ES-I3 (cell line): ENCODE data around the gene TTC34.
"Not testable (repeated sequence)": the region's sequence is repeated elsewhere in the genome, so short reads cannot be mapped to it uniquely, and the experiment has no call there.

Source experiments
- H3K36me3 ChIP-seq: 2 replicates; pipeline ENCODE4 v1.6.1; 2013; ENCODE audit warnings: mild to moderate bottlenecking, low read length, control low read depth, moderate library complexity; ENCODE audit not compliant: insufficient read depth
- H3K4me1 ChIP-seq: 2 replicates; pipeline ENCODE4 v1.6.1; 2013; ENCODE audit warnings: mild to moderate bottlenecking, control low read depth, low read length; ENCODE audit not compliant: insufficient read depth
- H3K9ac ChIP-seq: 2 replicates; pipeline ENCODE4 v1.6.1; 2013; ENCODE audit warnings: low read depth, mild to moderate bottlenecking, low read length, moderate library complexity
- H3K9me3 ChIP-seq: 2 replicates; pipeline ENCODE4 v1.6.1; 2013; ENCODE audit warnings: mild to moderate bottlenecking, low read length, moderate library complexity; ENCODE audit not compliant: control insufficient read depth, insufficient read depth

TTC34 gene

GRCh38 chr1:2628191-2628932 lies 173.1 kb downstream of the TTC34 start:
- Histone ChIP-seq H3K9me3 (no peaks in the 10 kb centered on the region), H3K9ac (peak overlapping the region; percentile 30; the same call in 1 of the 2 replicates), H3K4me1 (peaks cover 14% of the 10 kb centered on the region; the same call in 1 of the 2 replicates), H3K36me3 (no peaks in the 10 kb centered on the region)

GRCh38 chr1:2627746-2628145 lies 173.7 kb downstream of the TTC34 start:
- Histone ChIP-seq H3K9ac (no peak overlapping the region), H3K36me3 (no peaks in the 10 kb centered on the region), H3K9me3 (no peaks in the 10 kb centered on the region), H3K4me1 (peaks cover 9% of the 10 kb centered on the region; the same call in 1 of the 2 replicates)

GRCh38 chr1:2625748-2626147 lies 175.7 kb downstream of the TTC34 start:
- H3K9me3 ChIP-seq, H3K36me3 ChIP-seq, H3K4me1 ChIP-seq, H3K9ac ChIP-seq: not testable (repeated sequence)

GRCh38 chr1:2625311-2625710 lies 176.2 kb downstream of the TTC34 start:
- H3K9ac ChIP-seq, result no peak overlapping the region
- H3K4me1 ChIP-seq, result no peaks in the 10 kb centered on the region
- H3K9me3 ChIP-seq, result peaks cover 4% of the 10 kb centered on the region; the same call in 1 of the 2 replicates
- H3K36me3 ChIP-seq, result no peaks in the 10 kb centered on the region

- Histone ChIP-seq H3K4me1 (no peaks in the 10 kb centered on the region), H3K36me3 (no peaks in the 10 kb centered on the region), H3K9ac (no peak overlapping the region), H3K9me3 (peaks cover 7% of the 10 kb centered on the region; the same call in 1 of the 2 replicates)
These were observed 176.7 kb downstream of the TTC34 start for GRCh38 chr1:2624735-2625300.

- H3K9ac ChIP-seq, result no peak overlapping the region
- H3K9me3 ChIP-seq, result peaks cover 8% of the 10 kb centered on the region; the same call in 1 of the 2 replicates
- no peaks in the 10 kb centered on the region for H3K36me3 ChIP-seq
- no peaks in the 10 kb centered on the region for H3K4me1 ChIP-seq
These were observed 177.7 kb downstream of the TTC34 start for GRCh38 chr1:2623571-2624337.

GRCh38 chr1:2617971-2618470 lies 183.5 kb downstream of the TTC34 start:
- H3K4me1 ChIP-seq, result no peaks in the 10 kb centered on the region
- H3K9me3 ChIP-seq, result peaks cover 12% of the 10 kb centered on the region; the same call in 1 of the 2 replicates
- no peaks in the 10 kb centered on the region for H3K36me3 ChIP-seq
- H3K9ac ChIP-seq, result no peak overlapping the region

- no peaks in the 10 kb centered on the region; the same call in 1 of the 2 replicates for H3K4me1 ChIP-seq
- peaks cover 4% of the 10 kb centered on the region; the same call in 1 of the 2 replicates for H3K9me3 ChIP-seq
- H3K36me3 ChIP-seq, result no peaks in the 10 kb centered on the region
- H3K9ac ChIP-seq, result no peak overlapping the region
These were observed 187.3 kb downstream of the TTC34 start for GRCh38 chr1:2614145-2614544.

- no peaks in the 10 kb centered on the region for H3K36me3 ChIP-seq
These were observed 188.7 kb downstream of the TTC34 start for GRCh38 chr1:2612591-2613365.

GRCh38 chr1:2611621-2612437 lies 189.7 kb downstream of the TTC34 start:
- Histone ChIP-seq H3K4me1 (no peaks in the 10 kb centered on the region; the same call in 1 of the 2 replicates), H3K9ac (no peak overlapping the region), H3K9me3 (peaks cover 4% of the 10 kb centered on the region; the same call in 1 of the 2 replicates), H3K36me3 (no peaks in the 10 kb centered on the region)

More at GRCh38 chr1:2612591-2613365, 188.7 kb downstream of the TTC34 start:
- Histone ChIP-seq H3K9me3 (peaks cover 4% of the 10 kb centered on the region; the same call in 1 of the 2 replicates), H3K4me1 (no peaks in the 10 kb centered on the region; the same call in 1 of the 2 replicates), H3K9ac (no peak overlapping the region)

- Histone ChIP-seq H3K9me3 (peaks cover 4% of the 10 kb centered on the region; the same call in 1 of the 2 replicates), H3K9ac (peak overlapping the region; percentile 29; the same call in 1 of the 2 replicates), H3K4me1 (no peaks in the 10 kb centered on the region; the same call in 1 of the 2 replicates), H3K36me3 (no peaks in the 10 kb centered on the region)
These were observed 190.4 kb downstream of the TTC34 start for GRCh38 chr1:2611031-2611501.

GRCh38 chr1:2610036-2610959 lies 191.2 kb downstream of the TTC34 start:
- no peaks in the 10 kb centered on the region; the same call in 1 of the 2 replicates for H3K4me1 ChIP-seq
- H3K9me3 ChIP-seq, result no peaks in the 10 kb centered on the region
- H3K9ac ChIP-seq, result peak overlapping the region; percentile 29; the same call in 1 of the 2 replicates
- no peaks in the 10 kb centered on the region for H3K36me3 ChIP-seq
